Fibroblast of the aortic adventitia (primary cell): ENCODE measurements around the gene OR2AT4. TPM values are rescaled to one million over a fixed set of nuclear protein-coding genes. Genes with fewer than 3 reads are reported as not detected.
A peak's percentile ranks its signal among the peaks of the same experiment; 100 is the strongest.
"Not testable (repeated sequence)": the region's sequence is repeated elsewhere in the genome, so short reads cannot be mapped to it uniquely, and the experiment has no call there.

ENCODE experiments used
- DNase-seq: peaks from one replicate; pipeline ENCODE4 v3.0.0-alpha.2; 2010; ENCODE audit warnings: low read depth
- H3K4me3 ChIP-seq: 2 replicates; pipeline ENCODE4 v1.5.1; 2011; ENCODE audit warnings: low read depth, mild to moderate bottlenecking, control low read depth, low read length, moderate library complexity
- total RNA-seq: library from RNA; depleted of rRNA; stranded (reverse); fragments of >200 nt; gene quantifications from 2 replicates; pipeline ENCODE4 v1.2.3, GENCODE V29; 2012; ENCODE audit warnings: low replicate concordance
- TF ChIP-seq, protein P1 (sequence below): IDR thresholded peaks from 2 replicates; pipeline ENCODE4 v1.5.1; 2011; ENCODE audit warnings: mild to moderate bottlenecking, low read length, control low read depth, inconsistent platforms; ENCODE audit not compliant: insufficient read depth

The OR2AT4 gene
- total RNA-seq, 1 donor: under 0.01 TPM

DNA sequence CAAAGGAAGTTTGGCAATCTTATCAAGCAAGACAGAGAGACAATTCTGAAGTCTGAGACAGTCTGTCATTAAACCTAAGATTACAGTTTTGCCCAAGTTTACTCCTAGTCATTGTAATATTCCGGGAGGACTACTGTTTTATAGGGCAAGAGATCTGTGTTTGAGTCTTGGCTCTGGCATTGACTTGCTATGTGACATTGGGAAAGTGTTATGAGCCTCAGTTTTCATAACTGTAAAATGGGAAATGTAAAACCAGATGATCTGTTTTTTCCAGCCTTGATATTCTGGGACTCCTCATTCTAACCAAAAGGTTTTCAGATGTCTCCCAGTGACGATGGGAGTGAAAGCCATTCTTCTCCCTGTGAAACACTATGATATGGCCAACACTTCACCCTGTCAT, 29.9 kb upstream of the OR2AT4 start:
- no peak overlapping the region for H3K4me3 ChIP-seq
- TF ChIP-seq, protein P1, sequence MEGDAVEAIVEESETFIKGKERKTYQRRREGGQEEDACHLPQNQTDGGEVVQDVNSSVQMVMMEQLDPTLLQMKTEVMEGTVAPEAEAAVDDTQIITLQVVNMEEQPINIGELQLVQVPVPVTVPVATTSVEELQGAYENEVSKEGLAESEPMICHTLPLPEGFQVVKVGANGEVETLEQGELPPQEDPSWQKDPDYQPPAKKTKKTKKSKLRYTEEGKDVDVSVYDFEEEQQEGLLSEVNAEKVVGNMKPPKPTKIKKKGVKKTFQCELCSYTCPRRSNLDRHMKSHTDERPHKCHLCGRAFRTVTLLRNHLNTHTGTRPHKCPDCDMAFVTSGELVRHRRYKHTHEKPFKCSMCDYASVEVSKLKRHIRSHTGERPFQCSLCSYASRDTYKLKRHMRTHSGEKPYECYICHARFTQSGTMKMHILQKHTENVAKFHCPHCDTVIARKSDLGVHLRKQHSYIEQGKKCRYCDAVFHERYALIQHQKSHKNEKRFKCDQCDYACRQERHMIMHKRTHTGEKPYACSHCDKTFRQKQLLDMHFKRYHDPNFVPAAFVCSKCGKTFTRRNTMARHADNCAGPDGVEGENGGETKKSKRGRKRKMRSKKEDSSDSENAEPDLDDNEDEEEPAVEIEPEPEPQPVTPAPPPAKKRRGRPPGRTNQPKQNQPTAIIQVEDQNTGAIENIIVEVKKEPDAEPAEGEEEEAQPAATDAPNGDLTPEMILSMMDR: no peak
- DNase-seq: no peak

DNA sequence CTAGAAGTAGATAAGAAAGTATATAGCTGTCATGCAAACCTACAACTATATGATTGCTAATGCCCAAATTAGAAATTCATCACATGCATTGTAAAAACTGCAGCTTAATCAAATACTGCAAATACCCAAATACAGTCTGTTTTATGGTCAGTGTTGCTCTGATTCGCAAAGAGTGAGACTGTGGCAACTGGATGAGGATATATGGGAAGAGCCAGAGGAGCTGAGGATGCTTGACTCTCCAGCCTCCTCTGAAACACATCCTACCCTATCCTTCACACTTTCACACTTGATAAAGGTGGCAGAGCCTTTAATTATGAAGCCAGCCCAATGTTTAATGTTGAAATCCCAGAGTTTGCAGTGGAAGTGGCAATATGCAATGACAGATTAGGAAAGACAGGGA, 21.9 kb upstream of the OR2AT4 start:
- TF ChIP-seq, protein P1: no peak
- DNase-seq: no peak
- H3K4me3 ChIP-seq: no peak overlapping the region

DNA sequence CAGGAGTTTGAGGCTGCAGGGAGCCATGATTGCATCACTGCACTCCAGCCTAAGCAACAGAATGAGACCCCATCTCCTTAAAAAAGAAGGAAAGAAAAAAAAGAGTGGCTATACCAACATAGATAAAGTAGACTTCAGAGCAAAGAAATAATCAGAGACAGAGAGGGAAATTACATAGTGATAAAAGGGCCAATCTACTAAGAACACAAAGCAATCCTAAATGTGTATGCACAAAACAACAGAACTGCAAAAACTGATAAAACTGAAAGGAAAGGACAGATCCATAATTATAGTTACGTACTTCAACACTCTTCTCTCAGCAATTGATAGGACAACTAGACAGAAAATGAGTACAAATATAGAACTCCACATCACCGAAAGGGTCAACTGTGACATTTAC, 17.8 kb upstream of the OR2AT4 start:
- DNase-seq: no peak
- TF ChIP-seq, protein P1: no peak
- H3K4me3 ChIP-seq: no peak overlapping the region

DNA sequence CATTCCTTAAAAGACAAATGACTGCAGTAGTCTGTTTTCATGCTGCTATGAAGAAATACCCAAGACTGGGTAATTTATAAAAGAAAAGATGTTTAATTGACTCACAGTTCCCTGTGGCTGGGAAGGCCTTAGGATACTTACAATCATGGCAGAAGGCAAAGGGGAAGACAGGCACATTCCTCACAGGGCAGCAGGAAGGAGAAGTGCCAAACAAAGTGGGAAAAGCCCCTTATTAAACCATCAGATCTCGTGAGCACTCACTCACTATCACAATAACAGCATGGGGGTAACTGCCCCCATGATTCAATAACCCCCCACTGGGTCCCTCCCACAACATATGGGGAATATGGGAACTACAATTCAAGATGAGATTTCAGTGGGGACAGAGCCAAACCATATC, 16.4 kb upstream of the OR2AT4 start:
- DNase-seq: no peak
- TF ChIP-seq, protein P1: no peak
- H3K4me3 ChIP-seq: no peak overlapping the region

DNA sequence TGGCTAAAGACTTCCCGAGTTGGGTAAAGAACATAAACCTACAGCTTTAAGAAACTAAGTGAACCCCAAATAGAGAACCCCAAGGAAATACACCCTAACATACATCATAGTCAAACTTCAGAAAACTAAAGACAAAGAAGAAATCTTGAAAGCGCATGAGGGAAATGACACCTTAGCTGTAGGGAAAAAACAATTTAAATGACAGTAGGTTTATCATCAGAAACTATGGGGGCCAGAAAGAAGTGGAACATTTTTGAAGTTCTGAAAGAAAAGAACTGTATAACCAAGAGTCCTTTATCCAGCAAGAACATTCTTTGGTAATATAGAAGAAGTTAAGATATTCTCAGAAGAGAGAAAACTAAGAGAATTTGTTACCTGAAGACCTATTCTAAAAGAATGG, 15.5 kb upstream of the OR2AT4 start:
- TF ChIP-seq, protein P1: no peak
- no peak overlapping the region for H3K4me3 ChIP-seq
- DNase-seq: no peak

DNA sequence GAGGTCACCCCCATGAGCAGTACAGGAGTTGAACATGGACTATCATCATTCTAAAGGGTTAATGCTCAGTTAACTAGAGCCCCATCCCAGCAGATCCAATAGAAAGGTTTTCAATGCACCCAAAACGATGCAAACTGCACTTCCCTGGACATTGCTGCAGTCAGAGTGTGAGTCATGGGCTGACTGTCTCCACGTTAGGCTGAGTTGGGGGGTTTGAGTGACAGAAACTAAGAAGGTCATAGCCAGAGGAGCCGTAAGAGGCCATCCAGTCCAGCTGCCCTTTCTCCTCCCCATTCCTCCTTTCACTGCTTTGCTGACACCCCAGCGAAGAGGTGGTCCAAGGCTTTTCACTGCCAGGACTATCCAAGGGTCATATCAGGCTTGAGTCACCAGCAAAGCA, 10.5 kb upstream of the OR2AT4 start:
- no peak overlapping the region for H3K4me3 ChIP-seq
- peak; percentile 22 for DNase-seq
- TF ChIP-seq, protein P1: no peak

DNA sequence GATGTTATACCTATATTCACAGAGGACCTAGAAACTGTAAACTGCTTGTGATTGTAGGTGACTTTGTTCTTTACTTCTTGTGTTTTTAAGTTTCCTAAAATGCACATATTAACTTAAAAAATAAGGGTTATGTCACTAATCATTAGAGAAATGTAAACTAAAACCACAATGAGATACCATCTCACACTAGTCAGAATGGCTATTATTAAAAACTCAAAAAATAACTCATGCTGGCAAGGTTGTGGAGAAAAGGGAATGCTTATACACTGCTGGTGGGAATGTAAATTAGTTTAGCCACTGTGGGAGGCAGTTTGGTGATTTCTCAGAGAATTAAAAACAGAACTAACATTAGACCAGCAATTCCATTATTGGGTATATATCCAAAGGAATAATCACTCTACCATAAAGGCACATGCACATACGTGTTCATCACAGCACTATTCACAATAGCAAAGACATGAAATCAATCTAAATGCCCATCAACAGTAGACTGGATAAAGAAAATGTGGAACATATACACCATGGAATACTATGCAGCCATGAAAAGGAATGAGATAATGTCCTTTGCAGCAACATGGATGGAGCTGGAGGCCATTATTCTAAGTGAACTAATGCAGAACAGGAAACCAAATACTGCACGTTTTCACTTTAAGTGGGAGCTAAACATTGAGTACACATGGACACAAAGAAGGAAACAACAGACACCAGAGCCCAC, 9.4 kb upstream of the OR2AT4 start:
- not testable (repeated sequence) for H3K4me3 ChIP-seq, DNase-seq
